Measurements from ENCODE around the gene COL6A3.
"Not testable (repeated sequence)": the region's sequence is repeated elsewhere in the genome, so short reads cannot be mapped to it uniquely, and the experiment has no call there.

The COL6A3 gene

DNA sequence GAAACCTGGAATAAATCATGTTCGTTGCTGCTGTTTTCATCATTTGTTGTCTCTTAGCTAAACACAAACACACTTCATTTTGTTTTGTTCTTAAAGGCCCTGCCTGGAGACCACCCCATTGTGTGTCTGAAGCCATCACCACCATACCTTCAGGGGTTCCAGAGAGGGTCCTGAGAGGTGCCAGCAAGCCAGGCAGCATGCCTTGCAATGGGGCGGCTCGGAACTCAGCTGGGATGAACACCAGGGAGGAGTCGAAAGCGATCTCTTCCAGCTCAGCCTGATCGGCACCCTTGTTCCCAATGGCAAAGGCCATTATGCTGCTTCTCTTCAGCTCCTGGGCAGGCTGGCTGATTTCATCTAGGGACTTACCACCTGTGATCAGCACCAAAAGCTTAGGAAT is 33.2 kb downstream of the COL6A3 start:
- no peak for DNase-seq

DNA sequence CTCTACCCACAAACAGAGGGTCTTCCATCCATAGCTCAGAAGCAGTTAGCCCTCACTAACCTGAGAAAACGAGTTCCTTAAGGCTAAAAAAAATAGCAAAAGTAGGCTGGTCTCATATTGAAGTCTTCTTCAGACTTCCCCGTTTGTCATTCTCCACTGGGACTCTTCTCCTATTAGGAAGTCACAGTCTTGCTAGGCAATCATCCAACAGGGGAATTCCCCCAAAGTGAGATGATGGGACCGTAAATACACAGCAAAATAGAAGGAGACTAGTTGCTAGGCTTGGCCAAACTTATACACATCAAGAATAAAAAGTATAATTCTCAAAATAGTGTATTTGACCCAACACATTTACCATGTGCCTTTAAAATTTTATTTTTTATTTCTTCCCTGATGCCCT is 34.3 kb downstream of the COL6A3 start:
- no peak for DNase-seq

DNA sequence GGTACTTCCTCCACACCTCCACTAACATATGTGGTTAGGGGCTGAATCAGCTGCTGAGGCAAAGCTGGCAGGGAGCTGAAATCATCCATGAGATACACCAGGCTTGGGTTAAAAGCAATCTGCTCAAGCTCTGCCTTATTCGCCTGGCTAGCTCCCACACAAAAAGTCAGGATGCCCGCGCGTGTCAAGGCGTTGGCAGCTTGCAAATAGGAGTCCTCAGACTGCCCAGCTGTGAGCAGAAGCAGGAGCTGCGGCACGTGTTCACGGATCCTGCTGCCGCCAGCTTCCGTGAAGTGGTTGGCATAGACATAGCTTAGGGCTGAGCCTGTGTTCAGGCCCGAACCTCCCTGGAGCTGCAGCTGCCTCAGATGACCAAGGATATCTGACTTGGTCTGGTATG is 35.3 kb downstream of the COL6A3 start:
- DNase-seq: no peak

DNA sequence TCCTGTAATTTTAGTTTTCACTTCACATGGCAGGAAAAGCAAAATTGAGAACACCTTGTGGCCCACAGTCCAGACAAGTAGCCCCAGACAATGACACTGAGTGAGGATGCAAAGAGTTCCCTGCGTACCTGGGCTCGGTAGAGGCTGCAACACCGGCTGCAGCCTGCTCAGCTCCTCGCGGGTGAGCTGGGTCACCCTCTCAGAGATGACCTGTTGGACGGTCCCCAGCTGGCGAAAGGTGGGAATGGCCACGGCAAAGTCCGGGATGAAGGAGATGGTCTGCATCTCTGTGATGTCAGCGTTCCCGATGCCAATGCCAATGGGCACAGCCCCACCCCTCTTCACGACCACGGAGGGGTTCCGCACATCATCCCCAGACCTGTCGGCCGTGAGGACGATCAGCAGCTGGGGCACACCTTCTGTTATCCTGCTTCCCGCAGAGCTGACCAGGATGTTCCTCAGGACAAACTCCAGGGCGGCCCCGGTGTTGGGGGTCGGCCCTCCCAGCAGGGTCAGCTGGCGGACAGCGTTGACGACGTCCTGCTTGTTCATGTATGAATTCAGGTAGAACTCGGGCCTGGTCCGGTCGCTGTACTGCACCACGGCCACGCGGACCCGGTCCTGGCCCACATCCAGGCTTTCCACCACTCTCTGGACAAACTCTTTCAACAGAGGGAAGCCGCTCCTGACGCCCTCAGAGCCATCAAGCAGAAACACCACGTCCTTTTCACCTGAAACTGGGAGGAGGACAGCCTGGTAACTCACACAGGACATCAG is 39.5 kb downstream of the COL6A3 start:
- no peak for DNase-seq

DNA sequence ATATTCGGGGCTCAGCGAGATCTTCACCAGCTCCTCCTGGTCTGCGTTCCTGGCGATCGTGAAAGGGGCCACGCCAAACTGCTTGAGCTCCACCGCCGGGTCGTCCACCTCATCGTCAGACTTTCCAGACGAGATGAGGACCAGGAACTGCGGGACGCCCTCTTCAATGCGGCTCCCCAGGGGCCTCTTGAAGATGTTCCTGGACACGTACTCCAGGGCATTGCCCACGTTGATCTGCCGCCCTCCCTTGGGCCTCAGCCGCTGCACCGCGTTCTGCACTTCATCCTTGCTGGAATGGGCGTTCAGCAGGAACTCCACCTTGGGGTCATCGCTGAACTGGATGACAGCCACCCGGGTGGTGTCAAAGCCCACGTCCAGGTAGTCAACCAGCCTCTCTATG is 42.1 kb downstream of the COL6A3 start:
- DNase-seq: no peak

DNA sequence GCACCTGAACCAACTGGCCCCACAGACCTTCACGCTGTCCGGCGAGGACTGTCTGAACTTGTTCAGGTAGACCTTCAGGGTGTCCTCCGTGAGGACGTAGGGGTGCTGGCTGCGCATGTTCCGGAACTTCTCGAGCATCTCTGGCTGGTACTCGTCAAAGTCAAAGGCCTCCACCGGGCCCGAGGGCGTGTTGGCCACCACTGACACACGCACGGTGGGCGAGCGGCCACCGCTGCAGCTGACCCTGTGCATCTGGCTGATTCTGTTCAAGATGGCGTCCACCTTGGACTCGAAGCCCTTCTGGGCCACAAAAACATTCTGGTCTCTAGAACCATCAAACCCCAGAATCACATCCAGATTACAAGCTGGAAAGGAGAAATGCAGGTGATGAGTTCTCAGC is 48.3 kb downstream of the COL6A3 start:
- no peak for DNase-seq

DNA sequence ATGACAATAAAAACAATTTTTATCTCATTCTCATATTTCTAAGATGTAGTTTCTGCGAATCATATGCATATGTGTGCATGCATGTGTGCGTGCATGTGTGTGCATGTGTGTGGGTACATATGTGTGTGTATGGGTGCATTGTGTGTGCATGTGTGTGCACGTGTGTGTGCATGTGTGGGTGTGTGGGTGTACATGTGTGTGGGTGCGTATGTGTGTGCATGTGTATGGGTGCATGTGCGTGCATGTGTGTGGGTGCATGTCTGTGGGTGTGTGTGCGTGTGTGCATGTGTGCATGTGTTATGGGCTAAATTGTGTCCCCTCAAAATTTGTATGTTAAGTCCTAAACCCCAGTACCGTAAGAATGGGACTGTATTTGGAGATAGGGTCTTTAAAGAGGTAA is 49.3 kb downstream of the COL6A3 start:
- DNase-seq: no peak

DNA sequence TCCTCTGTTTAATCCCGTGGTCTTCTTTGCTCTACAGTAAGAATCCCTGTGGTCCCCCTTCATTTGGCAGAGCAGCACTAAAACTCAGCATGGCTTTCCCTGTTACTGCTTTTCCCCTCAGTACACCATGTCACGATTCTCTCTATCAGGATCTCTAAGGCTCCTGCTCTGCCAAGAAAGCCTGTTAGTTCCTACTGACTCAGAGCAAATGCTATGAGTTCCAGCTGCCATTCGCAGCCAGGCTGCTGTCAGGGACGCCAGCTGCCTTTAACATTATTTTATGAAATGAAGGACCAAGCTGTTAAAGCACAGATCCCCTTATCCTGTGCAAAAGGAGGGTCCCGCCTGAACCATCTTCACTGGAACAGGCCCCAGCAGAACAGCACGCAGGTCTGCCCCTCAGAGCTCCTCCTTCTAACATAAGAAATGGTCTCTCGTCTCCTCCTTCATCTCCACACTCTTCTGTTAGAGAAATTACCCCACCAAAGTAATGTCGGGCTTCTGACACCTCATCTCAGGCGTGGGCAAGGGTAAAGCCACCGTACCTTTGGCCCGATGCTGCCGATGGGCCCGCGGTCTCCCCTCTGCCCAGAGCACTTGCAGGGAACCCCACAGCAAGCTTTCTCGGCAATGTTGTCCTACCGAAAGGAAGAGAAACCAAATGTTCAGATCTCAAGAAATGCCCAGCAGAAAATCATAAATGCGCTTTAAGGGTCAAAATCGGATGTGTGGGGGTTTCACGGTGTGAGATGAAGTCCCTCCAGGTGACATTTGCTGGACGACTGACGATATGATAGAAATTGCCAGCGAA is 52.6 kb downstream of the COL6A3 start:
- DNase-seq: no peak

DNA sequence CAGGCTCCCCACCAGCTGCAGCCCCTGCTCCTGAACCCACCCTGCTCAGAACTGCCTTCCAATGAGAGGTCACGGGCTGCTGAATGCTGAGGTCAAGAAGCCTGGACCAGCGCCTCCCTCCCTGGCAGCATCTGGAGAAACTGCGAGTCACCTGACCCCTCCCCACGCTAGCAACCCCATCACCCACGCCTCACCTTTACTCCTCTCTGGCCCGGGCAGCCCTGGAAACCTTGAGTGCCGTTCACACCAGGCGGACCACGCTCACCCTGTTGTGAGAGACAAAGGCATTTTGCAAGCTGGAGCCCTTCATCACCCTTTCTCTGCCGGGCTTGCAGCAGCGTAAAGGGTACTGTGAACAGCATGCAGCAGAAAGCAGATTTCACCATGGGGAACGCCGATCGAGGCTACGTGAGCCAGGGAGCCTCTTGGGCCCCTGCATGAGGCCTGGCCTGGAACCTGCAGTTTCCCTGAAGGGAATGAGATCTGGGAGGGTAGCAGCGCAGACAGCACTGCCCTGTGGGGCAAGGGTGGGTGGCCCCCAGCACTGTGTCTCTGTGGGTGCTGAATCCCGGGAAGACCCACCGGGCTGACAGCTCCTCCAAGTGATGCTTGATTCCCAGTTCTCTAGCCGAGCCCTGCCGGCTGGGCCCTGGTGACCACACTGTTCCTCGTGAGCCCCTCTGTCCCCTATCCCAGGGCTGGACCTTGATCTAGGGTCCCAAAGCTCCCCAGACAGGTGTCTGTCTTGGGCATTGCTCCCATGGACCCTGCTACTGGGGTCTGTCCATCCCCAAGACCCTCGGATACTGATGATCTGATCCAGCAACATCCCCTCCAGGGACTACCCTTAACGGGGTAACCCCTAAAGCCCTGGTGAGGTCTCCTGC is 53.8 kb downstream of the COL6A3 start:
- DNase-seq: no peak

DNA sequence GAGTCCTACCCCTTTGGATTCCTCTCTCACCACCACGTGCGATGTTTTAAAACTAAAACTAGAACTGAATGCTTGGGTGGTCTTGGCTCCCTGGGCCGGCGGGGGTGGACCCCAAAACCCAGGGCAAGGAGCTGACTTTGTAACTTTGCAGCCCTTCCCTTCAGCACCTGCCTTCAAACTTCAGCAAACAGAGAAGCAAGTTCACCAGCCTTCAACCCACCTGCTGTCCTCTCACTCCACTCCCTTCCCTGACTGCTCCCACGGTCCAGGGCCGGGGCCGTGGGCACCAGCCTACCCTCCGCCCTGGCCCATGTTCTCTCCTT is 54.5 kb downstream of the COL6A3 start:
- no peak for DNase-seq

DNA sequence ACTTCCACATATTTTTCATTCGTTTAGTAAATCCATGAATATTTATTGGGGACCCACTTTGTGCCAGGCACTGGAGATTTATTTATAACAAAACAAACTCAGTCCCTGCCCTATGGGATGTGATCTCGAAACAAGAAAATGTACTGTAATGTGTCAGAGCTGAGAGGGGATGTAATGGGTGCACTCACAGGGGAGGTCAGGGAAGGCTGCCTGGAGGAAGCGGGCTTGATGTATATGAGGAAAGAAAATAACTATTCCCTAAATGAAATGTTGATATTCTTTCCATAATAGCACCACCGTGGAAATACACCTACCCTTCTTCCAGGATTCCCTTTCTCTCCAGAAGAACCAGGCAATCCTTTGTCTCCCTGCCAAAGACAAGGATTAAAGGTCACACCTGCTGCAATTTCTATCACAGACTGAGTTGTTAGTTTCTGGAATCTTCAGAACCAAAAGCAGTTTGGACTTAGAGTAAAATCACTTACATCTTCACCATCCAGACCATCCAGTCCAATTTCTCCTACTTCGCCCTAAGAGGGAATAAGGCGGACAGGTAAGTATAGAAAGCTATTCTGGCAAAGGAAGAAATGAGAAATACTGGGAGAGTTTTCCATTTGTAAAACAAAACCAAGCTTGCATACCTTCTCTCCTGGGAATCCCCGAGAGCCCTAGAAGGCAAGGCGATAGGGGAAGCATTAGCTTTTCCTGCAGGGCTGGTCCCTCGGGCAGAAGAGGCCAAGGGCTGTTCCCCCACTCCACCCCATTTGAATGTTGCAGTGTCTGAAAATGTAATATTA is 55.0 kb downstream of the COL6A3 start:
- no peak for DNase-seq

DNA sequence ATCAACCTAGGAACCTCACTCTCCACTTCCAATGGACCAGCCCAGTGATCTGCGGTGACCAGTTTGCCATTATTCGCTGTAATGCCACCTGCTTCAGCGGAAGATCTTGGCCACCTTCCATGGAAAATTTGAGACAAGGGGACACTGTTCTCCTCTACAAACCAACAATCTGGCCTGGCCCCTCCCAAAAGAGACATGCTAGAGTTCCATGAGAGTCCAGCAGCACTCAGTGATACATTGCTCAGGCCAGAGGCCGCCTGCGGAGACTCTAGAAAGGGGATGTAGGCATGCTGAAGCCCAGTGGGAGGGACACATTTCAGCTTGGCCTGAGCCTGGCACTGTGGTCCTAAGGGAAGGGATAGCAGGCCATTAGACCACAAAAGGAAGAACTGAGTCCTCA is 58.3 kb downstream of the COL6A3 start:
- DNase-seq: no peak

DNA sequence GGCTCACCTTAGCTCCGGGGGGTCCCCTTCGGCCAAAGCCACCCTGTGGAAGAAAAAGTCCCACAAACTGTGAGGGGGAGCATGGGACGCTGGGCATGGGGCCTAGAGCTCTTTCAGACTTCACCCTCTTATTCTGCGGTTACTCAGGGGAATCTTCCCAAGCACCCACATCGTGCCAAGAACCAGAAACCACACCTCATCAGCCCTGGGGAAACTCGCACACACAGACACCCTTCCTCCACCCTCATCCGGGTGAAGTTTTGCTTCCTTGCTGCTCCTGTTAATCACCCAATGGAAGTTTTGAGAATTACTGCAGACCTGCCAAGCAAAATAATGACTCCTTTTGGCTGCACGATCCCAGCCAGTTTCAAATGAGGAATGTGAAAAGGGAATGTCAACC is 59.1 kb downstream of the COL6A3 start:
- DNase-seq: no peak

DNA sequence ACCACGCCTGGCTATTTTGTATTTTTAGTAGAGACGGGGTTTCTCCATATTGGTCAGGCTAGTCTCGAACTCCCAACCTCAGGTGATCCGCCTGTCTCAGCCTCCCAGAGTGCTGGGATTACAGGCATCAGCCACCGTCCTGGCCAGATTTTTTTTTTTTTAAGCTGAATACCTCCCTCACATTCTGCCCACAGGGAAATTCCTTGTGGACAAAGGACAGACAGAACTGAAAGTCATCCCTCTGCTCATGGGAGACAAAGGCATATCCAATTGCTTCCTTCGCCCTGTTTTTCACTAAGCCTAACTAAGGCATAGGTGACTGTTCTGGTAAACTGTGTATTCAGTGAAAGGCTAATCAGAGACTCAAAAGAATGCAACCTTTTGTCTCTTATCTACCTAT is 59.8 kb downstream of the COL6A3 start:
- DNase-seq: not testable (repeated sequence)

DNA sequence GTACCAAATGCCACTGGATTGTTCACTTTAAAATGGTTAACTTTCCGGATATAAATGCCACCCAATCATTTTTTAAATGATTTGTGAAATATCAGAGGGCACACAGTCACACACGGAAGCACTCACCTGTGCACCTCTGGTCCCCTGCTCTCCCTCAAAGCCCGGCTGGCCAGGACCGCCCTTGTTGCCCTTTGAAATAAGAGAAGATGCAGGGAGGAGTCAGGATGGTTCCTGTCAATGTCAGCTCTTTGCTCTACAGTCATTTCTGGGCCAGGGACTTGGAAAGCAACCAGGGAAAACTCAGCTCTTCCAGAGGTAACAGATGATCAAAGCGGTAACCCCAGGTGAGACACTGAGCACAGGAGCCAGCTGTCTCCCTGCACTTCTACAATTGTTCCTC is 60.7 kb downstream of the COL6A3 start:
- no peak for DNase-seq

DNA sequence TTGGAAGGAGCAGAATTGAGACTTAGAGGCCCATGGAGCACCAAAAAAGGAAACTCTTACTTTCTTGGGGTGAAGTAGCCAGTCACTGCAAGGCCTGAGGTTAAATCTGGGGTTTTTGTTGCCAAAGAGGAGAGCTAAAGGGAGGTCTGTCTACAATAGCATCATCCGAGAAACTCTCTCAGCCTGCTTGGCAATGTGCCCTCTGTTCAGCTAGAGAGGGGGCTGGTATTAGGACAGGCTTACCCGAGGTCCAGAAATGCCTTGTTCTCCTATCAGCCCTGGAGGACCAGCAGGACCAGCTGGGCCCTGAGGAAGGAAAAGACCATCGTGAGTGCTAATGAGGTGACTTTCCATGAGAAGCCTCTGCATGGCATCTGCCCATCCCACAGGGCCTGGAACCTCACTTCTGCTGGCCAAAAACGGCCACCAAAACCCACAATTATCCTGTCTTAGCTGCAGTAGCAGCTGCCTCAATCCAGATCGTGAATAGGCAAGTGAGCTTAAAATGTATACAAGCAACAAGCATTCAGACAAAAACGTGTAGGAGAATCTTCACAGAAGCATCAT is 61.6 kb downstream of the COL6A3 start:
- no peak for DNase-seq

DNA sequence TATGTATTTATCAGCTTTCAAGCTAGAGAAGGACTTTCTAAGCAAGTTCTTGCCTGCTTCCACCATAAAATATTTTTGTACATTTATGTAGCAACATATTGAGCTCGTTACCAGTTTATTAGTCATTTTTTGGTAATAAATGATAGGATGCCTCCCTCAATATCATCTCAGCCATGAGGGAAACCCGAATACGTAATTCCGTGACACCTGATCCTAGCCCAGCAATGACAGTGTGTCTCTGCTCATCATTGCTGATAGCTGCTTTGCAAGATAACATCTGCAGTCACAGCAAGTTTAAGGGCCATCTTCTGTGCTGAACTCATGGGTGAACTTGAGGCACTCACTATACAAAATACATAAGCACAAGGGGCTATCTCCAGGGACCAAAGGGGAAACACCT is 62.2 kb downstream of the COL6A3 start:
- no peak for DNase-seq

DNA sequence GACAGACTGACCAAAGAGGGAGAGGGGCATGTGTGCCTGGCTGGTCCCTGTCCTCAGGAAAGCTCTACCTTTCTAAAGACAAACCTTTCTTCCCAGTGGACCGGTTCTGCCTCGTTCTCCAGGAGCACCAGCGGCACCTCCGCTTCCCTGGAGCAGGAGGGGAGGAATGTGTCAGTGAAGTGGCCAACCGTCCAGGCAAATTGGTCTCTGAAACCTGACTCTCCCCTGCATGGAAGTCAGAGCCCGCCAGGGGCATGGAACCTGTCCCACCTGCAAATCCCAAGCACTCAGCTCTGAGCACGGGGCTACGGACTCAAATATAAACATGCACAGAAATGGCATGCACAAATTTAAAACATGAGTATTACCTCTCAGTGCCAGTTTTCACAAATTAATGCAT is 62.9 kb downstream of the COL6A3 start:
- DNase-seq: no peak

DNA sequence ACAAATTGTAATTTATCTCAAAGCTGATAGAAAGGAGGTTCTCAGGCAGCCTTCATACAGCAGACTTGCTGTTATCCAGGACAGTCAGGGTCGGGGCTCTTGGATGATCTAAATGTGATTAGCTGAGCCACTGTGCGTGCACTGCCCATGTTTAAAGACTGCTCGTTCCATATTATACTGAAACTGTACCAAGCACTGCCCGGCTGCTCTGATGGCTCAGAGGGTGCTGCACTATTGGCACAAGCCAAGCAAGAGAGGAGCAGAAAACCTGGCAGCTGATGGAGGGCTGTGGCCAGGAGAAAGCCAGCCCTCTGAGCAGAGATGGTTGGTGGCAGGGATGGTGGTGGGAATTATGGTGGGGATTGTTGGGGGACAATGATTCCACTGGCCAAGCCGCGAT is 63.4 kb downstream of the COL6A3 start:
- no peak for DNase-seq

DNA sequence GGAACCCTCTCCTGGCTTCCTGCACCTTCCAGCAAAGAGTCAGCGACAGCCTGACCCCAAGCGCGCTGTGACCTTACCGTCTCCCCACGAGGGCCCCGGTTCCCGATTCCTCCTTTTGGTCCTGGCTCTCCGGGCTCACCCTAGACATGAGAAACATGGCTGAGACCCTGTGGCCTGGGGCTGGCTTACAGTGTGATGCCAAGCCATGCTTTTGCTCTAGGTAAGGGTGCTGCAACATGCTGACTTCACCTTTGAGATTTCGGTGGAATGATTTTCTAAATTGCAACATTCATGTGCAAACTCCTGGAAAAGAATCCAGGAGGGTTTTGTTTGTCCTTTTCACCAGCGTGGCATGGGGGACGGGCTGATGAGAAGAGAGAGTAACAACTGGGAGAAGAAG is 63.9 kb downstream of the COL6A3 start:
- DNase-seq: no peak

DNA sequence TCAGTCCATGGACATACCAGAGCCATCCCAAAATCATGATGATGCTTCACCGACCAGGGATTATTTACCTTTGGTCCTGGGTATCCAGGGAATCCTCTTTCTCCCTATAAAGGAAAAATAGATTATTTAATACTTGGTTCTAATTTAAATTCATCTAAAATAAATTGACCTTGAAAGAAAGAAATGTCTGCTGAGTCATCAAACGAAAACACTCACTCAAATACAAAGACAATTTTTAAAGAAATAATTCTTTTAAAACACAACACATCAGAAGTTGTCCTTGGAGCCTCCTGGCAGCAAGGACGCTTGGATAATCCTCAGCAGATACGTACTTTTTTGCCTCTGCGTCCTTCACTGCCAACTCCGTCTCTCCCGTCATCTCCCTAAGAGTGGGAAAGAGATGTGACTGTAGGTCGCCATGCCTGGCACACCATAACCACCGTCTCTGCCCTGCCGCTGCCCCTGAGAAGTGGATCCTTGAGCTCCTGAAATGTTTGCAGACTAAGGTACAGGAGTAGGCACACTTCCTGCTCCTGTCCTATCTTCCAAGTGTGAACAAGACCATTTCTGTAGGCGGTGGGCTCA is 65.6 kb downstream of the COL6A3 start:
- no peak for DNase-seq
